Activated T-cell treated with anti-CD3 and anti-CD28 coated beads, Interleukin-2, amount 50 U/mL, for 4 hours (primary cell): ENCODE data around the gene SAMD8. TPM values are rescaled to one million over a fixed set of nuclear protein-coding genes. Genes with fewer than 3 reads are reported as not detected.

Experiments
- total RNA-seq, 3 donors: library from RNA; stranded (reverse); gene quantifications; one replicate each; pipeline ENCODE4 v1.2.1, GENCODE V29; 2021

SAMD8 gene
- total RNA-seq, 3 donors from 2014 or later, result 12.7 to 16.8 (median 13.7) TPM

Other genes starting within 250 kb of the SAMD8 start
- gene VDAC2, start 99.1 kb downstream of the SAMD8 start, total RNA-seq, result 100 to 1,000 TPM; 269 to 284 (median 271) TPM
- gene COMTD1, start 124.3 kb downstream of the SAMD8 start, total RNA-seq, result 10 to 100 TPM; 30.0 to 35.1 (median 30.4) TPM